ENCODE results near the gene SHISAL1.

The SHISAL1 gene

GRCh38 chr22:44245438-44245837 is 67.3 kb downstream of the SHISAL1 start:
- Histone ChIP-seq H3K4me3 (ENCODE audit: low read depth in 1 of 2, low read length in 2 of 2) (no peak overlapping the region), H3K9ac (ENCODE audit: low read depth, low read length) (no peak overlapping the region), H3K4me2 (ENCODE audit: insufficient read depth, low read length) (no peak overlapping the region), H3K9me3 (ENCODE audit: insufficient read depth, low read length, severe bottlenecking) (peaks cover 7% of the 10 kb centered on the region), H3K27me3 (ENCODE audit: insufficient read depth, low read length, poor library complexity) (no peaks in the 10 kb centered on the region), H3K79me2 (ENCODE audit: insufficient read depth, low read length) (no peaks in the 10 kb centered on the region), H2AFZ (ENCODE audit: low read depth, low read length) (no peak overlapping the region), H3K36me3 (ENCODE audit: insufficient read depth, low read length) (no peaks in the 10 kb centered on the region), H3K27ac (ENCODE audit: low read length) (no peak overlapping the region), H3K4me1 (ENCODE audit: insufficient read depth, low read length) (no peaks in the 10 kb centered on the region), H4K20me1 (ENCODE audit: insufficient read depth, low read length) (no peaks in the 10 kb centered on the region)
- TF ChIP-seq EZH2 (IDR thresholded peaks at IDR 0.05; ENCODE audit: borderline replicate concordance, low read depth, low read length, severe bottlenecking) (no peak), CTCF (IDR thresholded peaks at IDR 0.05; ENCODE audit: borderline replicate concordance, extremely low read depth, low read length, poor library complexity, severe bottlenecking) (no peak)
- DNase-seq (no peak), ATAC-seq (ENCODE audit: insufficient read depth, low read depth) (no peak)

- H4K20me1 ChIP-seq (ENCODE audit: insufficient read depth, low read length) = no peaks in the 10 kb centered on the region
- no peaks in the 10 kb centered on the region for H3K36me3 ChIP-seq (ENCODE audit: insufficient read depth, low read length)
- no peak overlapping the region for H3K4me3 ChIP-seq (ENCODE audit: low read depth in 1 of 2, low read length in 2 of 2)
- H3K4me1 ChIP-seq (ENCODE audit: insufficient read depth, low read length) = no peaks in the 10 kb centered on the region
- no peaks in the 10 kb centered on the region for H3K9me3 ChIP-seq (ENCODE audit: insufficient read depth, low read length, severe bottlenecking)
- H2AFZ ChIP-seq (ENCODE audit: low read depth, low read length) = no peak overlapping the region
- H3K27ac ChIP-seq (ENCODE audit: low read length) = no peak overlapping the region
- no peaks in the 10 kb centered on the region for H3K79me2 ChIP-seq (ENCODE audit: insufficient read depth, low read length)
- H3K4me2 ChIP-seq (ENCODE audit: insufficient read depth, low read length) = no peak overlapping the region
- ATAC-seq (ENCODE audit: insufficient read depth, low read depth) (no peak), DNase-seq (no peak)
- H3K9ac ChIP-seq (ENCODE audit: low read depth, low read length) = no peak overlapping the region
- TF ChIP-seq CTCF (IDR thresholded peaks at IDR 0.05; ENCODE audit: borderline replicate concordance, extremely low read depth, low read length, poor library complexity, severe bottlenecking) (no peak), EZH2 (IDR thresholded peaks at IDR 0.05; ENCODE audit: borderline replicate concordance, low read depth, low read length, severe bottlenecking) (no peak)
- no peaks in the 10 kb centered on the region for H3K27me3 ChIP-seq (ENCODE audit: insufficient read depth, low read length, poor library complexity)
Observed at GRCh38 chr22:44244265-44244822, 68.4 kb downstream of the SHISAL1 start.

- ATAC-seq (ENCODE audit: insufficient read depth, low read depth) (no peak), DNase-seq (no peak)
- H3K4me1 ChIP-seq (ENCODE audit: insufficient read depth, low read length) = no peaks in the 10 kb centered on the region
- H3K27me3 ChIP-seq (ENCODE audit: insufficient read depth, low read length, poor library complexity) = no peaks in the 10 kb centered on the region
- H3K36me3 ChIP-seq (ENCODE audit: insufficient read depth, low read length) = no peaks in the 10 kb centered on the region
- H4K20me1 ChIP-seq (ENCODE audit: insufficient read depth, low read length) = no peaks in the 10 kb centered on the region
- no peak overlapping the region for H2AFZ ChIP-seq (ENCODE audit: low read depth, low read length)
- H3K4me3 ChIP-seq (ENCODE audit: low read depth in 1 of 2, low read length in 2 of 2) = no peak overlapping the region
- no peak overlapping the region for H3K27ac ChIP-seq (ENCODE audit: low read length)
- no peak overlapping the region for H3K9ac ChIP-seq (ENCODE audit: low read depth, low read length)
- TF ChIP-seq CTCF (IDR thresholded peaks at IDR 0.05; ENCODE audit: borderline replicate concordance, extremely low read depth, low read length, poor library complexity, severe bottlenecking) = no peak
- TF ChIP-seq EZH2 (IDR thresholded peaks at IDR 0.05; ENCODE audit: borderline replicate concordance, low read depth, low read length, severe bottlenecking) = no peak
- H3K4me2 ChIP-seq (ENCODE audit: insufficient read depth, low read length) = no peak overlapping the region
- no peaks in the 10 kb centered on the region for H3K9me3 ChIP-seq (ENCODE audit: insufficient read depth, low read length, severe bottlenecking)
- H3K79me2 ChIP-seq (ENCODE audit: insufficient read depth, low read length) = no peaks in the 10 kb centered on the region
Observed at GRCh38 chr22:44243761-44244160, 69.0 kb downstream of the SHISAL1 start.
